GM19035 (cell line): ENCODE measurements around the gene FAM131B.

Source experiments
- ATAC-seq: cut with Tn5 transposase; IDR thresholded peaks from one replicate; pipeline ENCODE4 v1.9.1; 2021; ENCODE audit not compliant: unreplicated experiment

The FAM131B gene

DNA sequence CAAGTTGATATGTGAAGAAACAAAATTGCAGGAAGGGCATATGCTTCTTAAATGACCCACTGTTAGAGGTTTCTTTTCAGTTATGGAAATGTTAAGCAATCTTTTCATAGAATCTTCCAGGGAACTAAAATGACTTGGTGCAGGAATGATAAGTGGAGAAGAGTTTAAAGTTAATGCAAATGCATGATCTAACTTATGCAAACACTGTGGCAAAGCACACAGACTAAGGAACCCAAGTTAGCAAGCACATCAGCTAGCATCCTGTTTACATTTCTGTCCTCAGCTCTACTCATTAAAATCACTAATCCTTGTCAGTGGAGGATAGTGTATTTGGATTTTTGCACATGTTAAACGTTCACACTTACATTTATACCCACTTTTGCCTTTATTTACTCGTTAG, 37.3 kb downstream of the FAM131B start:
- peak; percentile 77 for ATAC-seq

DNA sequence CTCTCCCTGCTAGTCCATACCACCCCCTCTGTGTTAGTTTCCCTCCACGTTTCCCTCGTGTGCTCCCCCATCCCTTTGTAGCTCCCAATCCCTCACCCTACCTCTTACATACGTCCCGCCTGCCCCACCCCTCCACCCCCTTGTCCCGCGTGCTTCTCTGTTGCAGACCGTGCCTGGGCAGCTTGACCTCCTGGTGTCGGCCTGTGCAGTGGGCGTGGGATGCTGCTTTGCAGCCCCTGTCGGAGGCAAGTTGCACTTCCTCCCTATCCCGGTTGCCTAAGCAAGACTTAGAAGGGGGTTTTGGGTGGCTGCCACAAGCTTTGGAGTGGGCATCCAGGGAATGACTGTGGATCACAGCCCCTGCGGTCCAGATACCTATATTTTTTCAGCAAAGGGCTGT, 38.9 kb downstream of the FAM131B start:
- no peak for ATAC-seq

DNA sequence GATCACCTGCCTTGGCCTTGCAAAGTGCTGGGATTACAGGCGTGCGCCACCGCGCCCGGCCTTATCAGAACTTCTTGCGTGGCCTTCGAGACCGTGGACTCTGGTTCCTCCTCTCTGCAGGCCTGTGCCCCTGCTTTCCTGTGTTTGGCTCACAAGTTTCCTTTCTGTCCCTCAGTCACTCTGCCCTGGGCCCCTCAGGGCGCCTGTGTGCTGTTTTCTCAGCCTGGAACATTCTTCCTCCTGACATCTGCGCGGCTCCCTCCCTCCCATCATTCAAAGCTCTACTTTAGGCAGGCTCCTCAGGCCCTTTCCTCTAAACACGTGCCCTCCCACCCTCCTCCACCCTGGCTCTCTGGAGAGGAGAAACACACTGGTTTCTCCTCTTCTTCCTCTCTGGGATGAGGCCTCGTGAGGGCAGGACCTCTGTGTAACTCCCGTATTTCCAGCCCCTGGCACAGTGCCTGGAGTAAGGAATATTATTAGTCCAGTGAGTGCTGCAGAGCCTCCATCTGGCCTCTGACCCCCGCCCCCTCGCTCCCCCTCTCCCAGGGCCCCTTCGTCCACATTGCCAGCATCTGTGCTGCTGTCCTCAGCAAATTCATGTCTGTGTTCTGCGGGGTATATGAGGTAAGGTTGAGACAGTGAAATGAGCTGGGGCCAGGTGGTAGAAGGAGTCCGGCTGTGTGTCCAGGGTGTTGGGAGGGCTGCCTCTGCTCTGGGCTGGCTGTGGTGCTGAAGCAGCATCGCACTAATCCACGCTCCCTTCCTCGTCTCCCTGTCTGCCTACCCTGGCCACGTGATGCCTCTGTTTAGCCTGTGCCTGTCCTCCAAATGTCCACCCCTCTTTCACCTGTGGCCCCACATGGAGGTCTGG, 39.5 kb downstream of the FAM131B start:
- ATAC-seq: no peak

DNA sequence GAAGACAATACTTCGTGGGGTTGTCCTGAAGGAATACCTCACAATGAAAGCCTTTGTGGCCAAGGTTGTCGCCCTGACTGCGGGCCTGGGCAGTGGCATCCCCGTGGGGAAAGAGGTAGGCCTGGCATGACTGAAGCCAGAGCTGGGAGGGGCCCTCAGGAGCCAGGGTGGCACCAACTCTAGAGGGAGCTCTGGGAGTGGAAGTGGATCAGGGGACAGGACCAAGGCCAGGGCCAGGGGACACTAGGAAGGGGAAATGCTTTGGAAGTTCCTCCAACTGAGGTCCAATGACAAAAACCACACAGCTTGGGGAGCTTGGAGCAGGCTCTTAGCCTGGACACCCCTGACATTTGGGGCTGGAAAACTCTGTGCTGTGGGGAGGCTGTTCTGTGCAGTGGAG, 40.8 kb downstream of the FAM131B start:
- no peak for ATAC-seq

DNA sequence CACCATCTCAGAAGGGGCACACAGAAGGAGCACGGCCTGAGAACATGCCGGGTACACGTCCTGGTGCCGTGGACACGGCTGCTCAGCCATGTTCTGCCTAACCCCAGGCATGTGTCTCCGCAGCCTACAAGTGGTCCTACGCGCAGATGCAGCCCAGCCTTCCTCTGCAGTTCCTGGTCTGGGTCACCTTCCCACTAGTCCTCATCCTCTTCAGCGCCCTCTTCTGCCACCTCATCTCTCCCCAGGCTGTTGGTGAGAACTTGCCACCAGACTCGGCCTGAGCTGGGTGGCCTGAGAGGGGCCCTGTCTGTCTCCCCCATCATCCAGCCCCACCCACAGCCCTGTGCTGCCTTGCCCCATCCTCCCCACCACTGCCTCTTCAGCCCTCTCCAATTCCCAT, 41.3 kb downstream of the FAM131B start:
- ATAC-seq: no peak

DNA sequence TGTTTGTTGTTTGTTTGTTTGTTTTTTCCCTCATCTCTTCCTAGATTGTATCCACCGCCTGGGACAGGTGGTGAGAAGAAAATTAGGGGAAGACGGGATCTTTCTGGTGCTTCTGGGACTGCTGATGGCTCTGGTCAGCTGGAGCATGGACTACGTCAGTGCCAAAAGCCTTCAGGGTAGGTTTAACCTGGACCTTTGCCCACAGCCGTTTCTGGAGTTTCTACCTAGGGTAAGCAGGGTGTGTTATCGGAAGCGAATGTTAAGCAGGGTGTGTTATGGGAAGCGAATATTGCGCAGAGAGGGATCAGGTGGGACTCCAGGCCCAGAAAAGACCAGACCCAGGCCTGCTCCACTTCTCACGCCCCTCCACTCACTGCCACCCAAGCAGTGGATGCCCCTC, 41.9 kb downstream of the FAM131B start:
- ATAC-seq: no peak

DNA sequence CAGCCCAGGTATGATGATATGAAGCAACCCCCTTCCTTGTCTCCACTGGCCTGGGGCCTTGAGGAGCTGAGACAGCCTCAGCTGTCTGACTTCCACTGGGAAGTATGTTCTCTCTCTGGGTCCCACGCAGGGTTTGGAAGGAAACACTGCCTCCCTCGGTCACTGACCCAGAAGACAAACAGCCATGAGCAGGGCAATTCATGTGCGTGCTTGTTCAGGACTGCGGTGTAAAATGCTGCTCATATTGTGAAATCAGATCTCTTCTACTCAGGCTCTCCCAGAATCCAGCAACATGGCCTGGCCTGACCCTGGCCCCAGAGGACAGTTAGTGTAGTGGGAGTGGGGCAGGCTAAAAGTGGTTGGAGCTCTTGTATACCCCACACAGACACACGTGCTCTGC, 43.9 kb downstream of the FAM131B start:
- ATAC-seq: no peak

DNA sequence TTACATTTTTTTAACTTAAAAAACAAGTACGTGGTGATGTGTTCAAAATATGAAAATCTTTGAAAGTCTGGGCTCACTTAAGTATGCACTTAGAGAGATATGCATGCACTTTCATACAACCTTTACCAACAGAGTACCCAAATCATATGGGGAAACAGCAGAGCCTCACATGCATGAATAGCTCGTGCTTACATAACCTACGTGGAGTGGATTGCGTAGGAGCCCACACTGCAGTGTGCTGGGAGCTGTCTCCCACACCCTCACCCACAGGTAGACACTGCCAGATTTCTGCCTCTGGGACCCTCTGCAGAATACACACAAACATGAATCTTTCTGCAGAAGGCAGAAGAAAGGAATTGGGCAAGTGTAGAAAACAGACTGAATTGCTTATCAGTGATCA, 46.0 kb downstream of the FAM131B start:
- no peak for ATAC-seq

DNA sequence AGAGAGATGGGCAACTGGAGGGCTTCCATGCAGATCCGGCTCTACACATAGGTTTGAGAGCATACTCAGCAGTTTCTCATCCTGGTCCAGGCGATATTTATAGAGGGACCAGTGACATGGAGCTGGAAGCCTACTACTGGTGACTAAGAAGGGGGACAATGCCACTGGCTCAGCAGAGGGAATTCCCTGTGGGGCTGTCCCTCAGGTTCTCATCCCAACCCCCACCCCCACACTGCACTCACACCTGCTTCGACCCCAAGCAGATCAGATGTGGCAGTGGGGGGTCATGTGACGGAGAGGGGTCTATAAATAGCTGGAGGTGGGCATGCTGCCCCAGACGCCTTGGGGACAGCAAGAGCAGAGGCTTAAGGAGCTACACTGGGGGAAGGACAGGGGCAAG, 46.7 kb downstream of the FAM131B start, which contains the start of gene CLCN1:
Gene CLCN1 (plus strand): TSS at position 336 of the 400 bp plus-strand sequence. CDS start 102 bp downstream, outside the sequence.
- ATAC-seq: no peak

DNA sequence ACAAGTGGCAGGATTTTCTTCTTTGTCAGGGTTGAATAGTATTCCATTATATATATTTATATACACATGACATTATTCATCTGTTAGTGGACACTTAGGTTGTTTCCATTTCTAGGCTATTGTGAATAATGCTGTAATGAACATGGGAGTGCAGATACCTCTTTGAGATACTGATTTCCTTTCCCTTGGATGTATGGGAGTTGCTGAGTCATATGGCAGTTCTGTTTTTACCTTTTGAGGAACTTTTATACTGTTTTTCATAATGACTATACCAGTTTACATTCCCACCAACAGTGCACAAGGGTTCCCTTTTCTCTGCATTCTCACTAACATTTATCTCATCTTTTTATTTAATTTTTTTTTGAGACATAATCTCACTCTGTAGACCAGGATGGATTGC, 48.4 kb downstream of the FAM131B start:
- ATAC-seq: no peak

DNA sequence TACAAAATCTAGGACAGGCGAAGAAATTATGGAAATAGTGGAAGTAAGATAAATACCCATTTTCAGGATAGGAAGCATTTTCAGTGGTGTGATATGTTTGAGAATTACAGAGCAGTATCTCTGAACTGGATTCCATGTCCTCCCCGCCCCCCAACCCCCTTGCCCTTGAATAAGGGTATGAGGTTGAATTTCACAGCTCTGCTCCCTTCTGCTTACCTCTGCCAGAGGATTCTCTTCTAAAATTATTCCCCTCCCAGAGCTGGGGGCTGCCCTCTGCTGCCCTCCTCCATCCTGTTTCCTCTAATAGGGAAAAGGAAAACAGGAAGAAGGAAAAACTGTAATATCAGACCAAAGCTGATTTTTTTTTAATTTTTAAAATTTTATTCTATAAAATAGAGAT, 53.9 kb downstream of the FAM131B start:
- no peak for ATAC-seq

DNA sequence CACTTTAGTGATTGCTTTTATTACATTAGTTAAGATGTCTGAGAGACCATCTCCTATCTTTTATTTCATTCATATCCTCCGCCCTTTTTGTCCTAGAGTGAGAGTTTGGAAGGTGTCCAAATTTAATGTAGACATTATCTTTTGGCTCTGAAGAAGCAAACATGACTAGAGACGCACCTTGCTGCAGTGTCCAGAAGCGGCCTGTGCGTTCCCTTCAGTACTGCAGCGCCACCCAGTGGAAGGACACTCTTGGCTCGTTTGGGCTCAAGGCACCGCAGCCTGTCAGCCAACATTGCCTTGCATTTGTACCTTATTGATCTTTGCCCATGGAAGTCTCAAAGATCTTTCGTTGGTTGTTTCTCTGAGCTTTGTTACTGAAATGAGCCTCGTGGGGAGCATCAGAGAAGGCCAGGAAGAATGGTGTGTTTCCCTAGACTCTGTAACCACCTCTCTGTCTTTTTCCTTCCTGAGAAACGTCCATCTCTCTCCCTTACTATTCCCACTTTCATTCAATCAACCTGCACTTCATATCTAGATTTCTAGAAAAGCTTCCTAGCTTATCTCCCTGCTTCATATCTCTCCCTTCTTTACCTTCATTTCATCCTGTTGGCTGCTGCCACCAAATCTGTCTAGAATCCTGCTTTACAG, 57.0 kb downstream of the FAM131B start:
- peak; percentile 70 for ATAC-seq

DNA sequence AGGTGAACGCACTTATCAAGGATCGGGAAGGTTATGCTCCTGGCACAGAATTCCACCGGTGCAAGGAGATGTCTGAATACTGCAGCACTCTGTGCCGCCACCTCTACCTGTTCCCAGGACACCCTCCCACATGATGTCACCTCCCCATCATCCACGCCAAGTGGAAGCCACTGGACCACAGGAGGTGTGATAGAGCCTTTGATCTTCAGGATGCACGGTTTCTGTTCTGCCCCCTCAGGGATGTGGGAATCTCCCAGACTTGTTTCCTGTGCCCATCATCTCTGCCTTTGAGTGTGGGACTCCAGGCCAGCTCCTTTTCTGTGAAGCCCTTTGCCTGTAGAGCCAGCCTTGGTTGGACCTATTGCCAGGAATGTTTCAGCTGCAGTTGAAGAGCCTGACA, 57.6 kb downstream of the FAM131B start:
- ATAC-seq: no peak

DNA sequence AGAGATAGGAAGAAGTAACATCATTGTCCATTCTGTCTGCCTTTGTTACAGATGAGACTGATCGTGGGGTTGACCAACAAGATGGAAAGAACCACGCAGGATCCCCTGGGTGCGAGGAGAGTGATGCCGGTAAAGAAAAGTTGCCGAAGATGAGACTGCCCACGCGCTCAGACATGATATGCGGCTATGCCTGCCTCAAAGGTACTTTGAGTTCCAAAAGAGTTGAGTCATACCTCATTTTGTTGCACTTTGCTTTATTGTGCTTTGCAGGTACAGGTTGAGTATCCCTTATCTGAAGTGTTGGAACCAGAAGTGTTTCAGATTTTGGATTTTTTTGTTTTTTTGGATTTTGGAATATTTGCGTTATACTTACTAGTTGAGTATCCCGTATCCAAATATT, 58.8 kb downstream of the FAM131B start:
- ATAC-seq: no peak
